ENCODE data around the gene GCNT1. TPM values are rescaled to one million over a fixed set of nuclear protein-coding genes. Genes with fewer than 3 reads are reported as not detected.
A peak's percentile ranks its signal among the peaks of the same experiment; 100 is the strongest.

The GCNT1 gene
- total RNA-seq, 1 experiment from 2014 or later: 17.2 TPM

- no peak for TF ChIP-seq GTF2I (CRISPR knock-in tag; conservative IDR thresholded peaks at IDR 0.05)
- no peak for TF ChIP-seq AR (CRISPR knock-in tag; IDR thresholded peaks at IDR 0.05)
- TF ChIP-seq SMAD4 (CRISPR knock-in tag; IDR thresholded peaks at IDR 0.05): no peak
- TF ChIP-seq ZBTB21 (CRISPR knock-in tag; IDR thresholded peaks at IDR 0.05; ENCODE audit: borderline replicate concordance): no peak
- TF ChIP-seq ARID4B (CRISPR knock-in tag; IDR thresholded peaks at IDR 0.05; ENCODE audit: borderline replicate concordance): no peak
- no peak for TF ChIP-seq CTCF (IDR thresholded peaks at IDR 0.05)
- TF ChIP-seq FOXK1 (CRISPR knock-in tag; IDR thresholded peaks at IDR 0.05): no peak
- H3K36me3 Mint-ChIP-seq: peaks cover 10% of the 10 kb centered on the region
- ChIA-PET POLR2A (no interaction called here), CTCF (interaction anchor here (0.6 to 1.4 kb wide), 2 partner anchors 174 to 206 kb away, joined by 4 read pairs; no protein-coding TSS in a partner anchor)
- H3K27ac Mint-ChIP-seq: no peak overlapping the region
- no peak overlapping the region for H3K4me3 Mint-ChIP-seq
- no peak for DNase-seq (ENCODE audit: low spot score)
- peaks cover under 1% of the 10 kb centered on the region; the same call in 1 of the 2 replicates for H3K27me3 Mint-ChIP-seq (ENCODE audit: low read depth)
- H3K9me3 Mint-ChIP-seq: peaks cover 11% of the 10 kb centered on the region
- H3K4me1 Mint-ChIP-seq: peaks cover 27% of the 10 kb centered on the region
- peak; percentile 71 for ATAC-seq
Measured at GRCh38 chr9:76452839-76453238, 6.1 kb upstream of the GCNT1 start.

- Mint-ChIP-seq H3K4me1 (peaks cover 31% of the 10 kb centered on the region), H3K9me3 (peaks cover 11% of the 10 kb centered on the region), H3K27me3 (ENCODE audit: low read depth) (peaks cover 7% of the 10 kb centered on the region; the same call in 1 of the 2 replicates), H3K27ac (no peak overlapping the region), H3K36me3 (peaks cover 10% of the 10 kb centered on the region), H3K4me3 (no peak overlapping the region)
- TF ChIP-seq SOX15 (CRISPR knock-in tag; IDR thresholded peaks at IDR 0.05) (no peak), ZNF138 (CRISPR knock-in tag; conservative IDR thresholded peaks at IDR 0.05) (no peak), HMGXB4 (CRISPR knock-in tag; IDR thresholded peaks at IDR 0.05) (no peak), E2F5 (CRISPR knock-in tag; IDR thresholded peaks at IDR 0.05) (no peak), TEAD4 (CRISPR knock-in tag; IDR thresholded peaks at IDR 0.05) (no peak)
- DNase-seq (ENCODE audit: low spot score) (no peak), ATAC-seq (no peak)
- CTCF ChIA-PET: interaction anchor here (0.7 to 1.4 kb wide), 3 partner anchors 34 to 250 kb away, joined by 3 to 4 read pairs (median 3); no protein-coding TSS in a partner anchor
- POLR2A ChIA-PET: no interaction called here
Measured at GRCh38 chr9:76453785-76454184, 5.2 kb upstream of the GCNT1 start.

Measured in WTC11 (cell line).